SK-N-DZ (cell line): ENCODE measurements around the gene DENND11. TPM values are rescaled to one million over a fixed set of nuclear protein-coding genes. Genes with fewer than 3 reads are reported as not detected.
A peak's percentile ranks its signal among the peaks of the same experiment; 100 is the strongest.

ENCODE experiments used
- DNase-seq: peaks from one replicate; pipeline ENCODE4 v3.0.0-alpha.2; 2015; ENCODE audit warnings: low spot score
- polyA plus RNA-seq, 2 experiments: library from polyadenylated mRNA; depleted of rRNA; stranded (reverse); fragments of >200 nt; gene quantifications; 2 replicates each; pipeline ENCODE4 v1.2.3, GENCODE V29; 2014

The DENND11 gene, protein sequence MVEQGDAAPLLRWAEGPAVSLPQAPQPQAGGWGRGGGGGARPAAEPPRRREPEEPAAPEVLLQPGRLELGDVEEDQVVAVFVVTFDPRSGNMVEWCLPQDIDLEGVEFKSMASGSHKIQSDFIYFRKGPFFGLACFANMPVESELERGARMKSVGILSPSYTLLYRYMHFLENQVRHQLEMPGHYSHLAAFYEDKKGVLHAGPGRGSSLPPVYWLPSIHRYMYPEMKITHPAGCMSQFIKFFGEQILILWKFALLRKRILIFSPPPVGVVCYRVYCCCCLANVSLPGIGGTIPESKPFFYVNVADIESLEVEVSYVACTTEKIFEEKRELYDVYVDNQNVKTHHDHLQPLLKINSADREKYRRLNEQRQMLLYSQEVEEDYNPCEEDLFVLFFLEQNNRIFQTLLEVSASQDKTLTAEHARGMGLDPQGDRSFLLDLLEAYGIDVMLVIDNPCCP
- polyA plus RNA-seq (2014; cell fraction: cytosol; rRNA removed) = 17.2 and 19.5 TPM in 2 replicates
- polyA plus RNA-seq (2014; cell fraction: nucleus; rRNA removed) = 27.4 and 32.9 TPM in 2 replicates

GRCh38 chr7:141702047-141702567, at the start of gene DENND11:
TSS of gene DENND11 (minus strand) at chr7:141702166. CDS start at chr7:141702153, 13 bp downstream.
- DNase-seq = peak; percentile 22

DNA sequence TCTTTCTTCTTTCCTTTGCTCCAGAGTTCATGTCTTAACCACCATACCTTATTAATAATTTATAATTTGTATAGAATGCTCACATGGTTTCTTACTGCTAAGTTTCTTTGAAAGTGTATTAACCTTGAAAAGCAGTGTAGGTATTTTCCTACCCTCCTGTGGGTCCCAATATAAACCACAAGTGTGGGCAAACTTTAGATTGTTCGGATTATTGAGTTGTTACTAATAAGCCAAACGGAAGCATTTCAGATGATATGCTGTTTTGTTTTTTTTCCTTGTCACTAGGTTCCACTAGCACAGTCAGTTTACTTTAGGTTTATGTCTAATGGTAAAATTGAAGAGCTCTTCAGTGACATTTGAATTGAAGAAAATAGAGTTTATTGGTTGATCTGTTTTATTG, 46.4 kb upstream of the DENND11 start:
- no peak for DNase-seq

GRCh38 chr7:141744131-141744530, 42.2 kb upstream of the DENND11 start:
- no peak for DNase-seq

DNA sequence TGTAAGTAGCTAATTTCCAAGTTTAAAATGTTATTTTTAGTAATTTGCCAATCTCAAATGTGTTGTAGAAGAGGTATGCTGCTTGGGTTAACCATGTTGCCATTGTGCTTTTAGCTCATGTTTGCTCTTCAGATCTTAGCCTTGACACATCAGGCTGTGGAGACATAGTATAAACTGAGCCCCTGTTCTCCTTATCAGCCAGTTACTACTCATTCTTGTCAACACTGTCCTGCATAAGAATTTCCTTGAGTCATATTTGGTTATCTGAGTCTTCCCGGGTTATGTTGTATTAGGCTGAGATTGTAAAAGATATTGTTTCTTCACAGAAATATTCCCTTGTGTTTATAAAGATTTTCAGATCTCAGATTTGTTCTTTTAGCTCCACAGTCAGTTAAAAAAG, 40.3 kb upstream of the DENND11 start:
- DNase-seq = no peak

DNA sequence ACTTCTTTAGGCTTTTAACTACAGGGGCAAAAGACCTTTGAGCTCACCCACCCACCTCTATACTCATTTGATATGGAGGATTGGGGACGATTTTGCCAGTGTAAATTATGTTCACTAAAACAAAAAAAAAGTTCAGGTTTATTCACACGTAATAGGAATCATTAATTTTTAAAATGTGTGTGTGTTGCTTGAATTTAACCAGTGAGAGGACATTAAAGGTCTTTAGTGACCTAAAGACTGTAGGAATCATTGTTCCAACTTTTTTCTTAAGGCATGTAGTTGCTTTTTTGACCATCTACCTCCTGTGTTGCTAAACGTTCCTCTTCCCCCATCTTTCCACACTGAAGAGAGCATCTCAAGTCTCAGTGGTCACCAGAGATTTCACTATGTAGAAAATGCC, 37.3 kb upstream of the DENND11 start:
- DNase-seq = no peak

- no peak for DNase-seq
These were observed 36.6 kb upstream of the DENND11 start for GRCh38 chr7:141738592-141739013.

- DNase-seq = peak; percentile 97
These were observed 36.0 kb upstream of the DENND11 start, which contains the start of gene SSBP1 for GRCh38 chr7:141737836-141738591. TSS of gene SSBP1 (plus strand) at chr7:141738358. CDS start at chr7:141739167, 809 bp downstream.

DNA sequence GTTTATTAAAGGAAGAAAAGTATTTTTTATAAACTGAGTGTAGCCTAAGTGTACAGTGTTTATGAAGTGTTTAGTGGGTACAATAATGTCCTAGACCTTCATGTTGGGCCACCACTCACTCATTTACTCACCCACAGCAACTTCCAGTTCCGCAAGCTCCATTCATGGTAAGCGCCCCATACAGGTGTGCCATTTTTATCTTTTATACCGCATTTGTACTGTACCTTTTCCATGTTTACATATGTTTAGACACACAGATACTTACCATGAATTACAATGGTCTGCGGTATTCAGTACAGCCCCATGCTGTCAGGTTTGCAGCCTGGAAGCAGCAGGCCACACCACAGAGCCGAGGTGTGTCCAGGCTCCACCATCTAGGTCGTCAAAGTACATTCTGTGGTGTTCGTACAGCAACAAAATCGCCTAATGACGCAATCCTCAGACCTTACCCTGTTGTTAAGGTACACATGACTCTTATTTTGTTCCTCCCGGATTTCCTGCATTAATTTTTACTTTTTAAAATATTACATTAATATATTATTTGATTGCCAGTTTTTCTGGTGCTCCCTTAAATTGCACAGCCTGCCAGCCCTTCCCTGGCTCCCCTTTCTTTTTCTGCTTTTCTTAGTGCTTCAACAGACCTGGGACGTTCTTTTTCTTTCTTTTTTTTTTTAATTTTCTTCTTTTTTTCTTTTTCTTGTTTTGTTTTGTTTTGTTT, 35.3 kb upstream of the DENND11 start:
- DNase-seq = peak; percentile 12

DNA sequence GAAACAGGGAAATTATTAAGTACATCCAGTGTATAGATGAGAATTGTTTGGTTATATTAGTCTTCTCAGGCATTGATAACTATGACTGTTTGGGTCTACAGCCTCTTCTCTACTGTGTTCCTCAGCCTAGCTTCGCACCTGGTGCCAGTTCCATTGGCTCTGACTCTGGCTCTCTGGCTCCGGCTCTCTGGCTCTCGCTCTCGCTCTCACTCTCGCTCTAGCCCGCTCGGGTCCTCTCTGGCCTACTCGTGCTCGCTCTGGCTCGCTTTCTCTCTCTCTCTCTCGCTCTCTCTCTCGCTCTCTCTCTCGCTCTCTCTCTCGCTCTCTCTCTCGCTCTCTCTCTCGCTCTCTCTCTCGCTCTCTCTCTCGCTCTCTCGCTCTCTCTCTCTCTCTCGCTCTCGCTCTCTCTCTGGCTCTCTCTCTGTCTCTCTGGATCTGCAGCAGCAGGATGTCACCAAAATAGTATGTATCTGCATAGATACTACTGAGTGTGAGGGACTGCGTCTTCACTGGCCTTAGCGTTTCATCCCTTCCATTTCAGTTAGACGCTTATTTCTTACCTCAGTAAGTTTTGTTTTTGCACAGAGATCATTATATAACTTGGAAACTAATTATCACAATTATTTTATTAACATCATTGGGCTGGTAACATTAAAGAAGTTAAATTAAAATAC, 29.6 kb upstream of the DENND11 start:
- DNase-seq = no peak

GRCh38 chr7:141729020-141729419, 27.1 kb upstream of the DENND11 start:
- no peak for DNase-seq

GRCh38 chr7:141722529-141722928, 20.6 kb upstream of the DENND11 start:
- DNase-seq = no peak

DNA sequence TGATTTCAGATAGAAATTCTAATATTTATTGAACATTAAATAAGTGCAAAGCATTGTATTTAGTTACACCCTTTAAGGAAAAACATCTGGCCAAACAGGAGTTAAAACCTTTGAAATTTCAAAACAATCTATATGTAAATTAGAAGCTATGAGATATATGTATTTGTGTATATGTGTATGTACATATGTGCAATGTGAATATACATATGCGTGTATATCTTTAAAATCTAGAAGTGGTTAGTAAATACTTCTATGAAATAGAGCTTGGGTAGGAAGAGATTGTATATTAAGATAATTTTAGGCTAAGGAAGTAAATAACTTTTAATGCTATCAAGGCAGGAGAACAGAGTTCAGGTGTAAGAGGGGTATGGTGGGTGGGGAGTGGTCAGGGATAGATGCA, 15.5 kb upstream of the DENND11 start:
- no peak for DNase-seq

DNA sequence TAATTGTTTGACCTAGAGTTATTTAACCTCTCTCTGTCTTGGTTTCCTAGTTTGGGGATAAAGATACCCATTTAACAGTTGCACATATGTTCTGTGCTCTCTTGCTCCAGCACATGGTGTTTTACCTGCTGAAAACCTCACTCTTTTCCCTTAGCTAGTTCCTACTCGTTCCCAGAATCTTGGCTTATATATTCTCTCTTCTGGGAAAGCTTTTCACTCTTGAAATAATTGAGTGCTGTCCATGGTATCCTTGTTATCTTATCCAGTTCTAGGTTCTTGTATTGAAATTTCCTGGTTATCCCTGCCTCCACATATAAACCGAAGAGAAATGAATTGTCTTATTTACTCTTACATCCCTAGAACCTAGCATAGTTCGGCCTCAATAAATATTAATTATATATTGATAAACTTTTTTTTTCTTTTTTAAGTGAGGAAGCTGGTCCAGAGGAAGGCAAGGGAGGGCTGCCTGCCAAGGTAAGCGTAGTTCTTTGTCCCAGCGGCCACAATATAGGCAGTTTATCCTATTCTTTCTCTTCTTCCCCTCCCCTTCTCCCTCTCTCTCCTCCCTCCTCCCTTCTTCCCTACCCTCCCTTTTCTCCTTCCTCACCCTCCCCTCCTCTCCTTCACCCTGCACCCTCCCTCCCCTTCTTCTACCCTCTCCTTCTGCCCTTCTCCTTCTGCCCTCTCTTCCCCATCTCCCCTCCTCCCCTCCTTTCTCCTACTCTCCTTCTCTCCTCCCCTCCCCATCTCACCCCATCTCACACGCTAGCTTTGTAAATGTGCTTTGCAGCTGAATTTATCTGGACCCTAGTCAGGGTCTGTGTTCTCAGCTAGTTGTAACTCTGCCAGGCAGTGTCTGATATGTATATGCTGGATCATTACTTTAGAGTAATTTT, 14.1 kb upstream of the DENND11 start:
- DNase-seq = no peak

- no peak for DNase-seq
These were observed 13.1 kb upstream of the DENND11 start for GRCh38 chr7:141715018-141715417.

GRCh38 chr7:141714571-141714970, 12.6 kb upstream of the DENND11 start:
- no peak for DNase-seq

GRCh38 chr7:141713890-141714289, 11.9 kb upstream of the DENND11 start:
- no peak for DNase-seq

DNA sequence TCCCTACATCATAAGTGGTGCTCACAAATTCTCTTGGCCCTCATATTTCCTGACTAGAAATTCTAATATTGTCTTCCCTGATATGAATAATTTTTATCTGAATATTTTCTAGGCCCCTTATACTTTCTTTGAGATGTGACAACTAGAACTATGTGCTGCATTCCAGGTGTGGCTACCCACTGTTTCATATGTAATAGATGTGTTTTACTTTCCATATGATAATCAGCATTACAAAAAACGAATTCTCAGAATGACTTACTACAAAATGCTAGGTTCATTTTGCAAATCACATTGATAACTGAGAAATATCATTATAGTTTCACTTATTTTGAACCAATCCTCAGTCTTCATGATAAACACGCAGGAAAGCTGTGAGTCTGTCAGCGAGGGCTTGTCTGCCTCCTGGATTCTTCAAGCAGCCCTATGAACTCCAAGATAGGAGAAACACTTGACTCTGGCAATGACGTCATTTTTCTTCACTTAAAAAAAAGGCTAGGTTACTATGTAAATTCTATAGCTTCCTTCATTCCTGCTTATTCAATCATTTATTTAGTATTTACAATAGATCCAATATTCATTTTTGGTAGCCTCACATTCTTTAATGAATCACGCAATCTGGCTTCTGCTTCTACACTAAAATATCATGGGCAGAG, 10.8 kb upstream of the DENND11 start:
- no peak for DNase-seq

DNA sequence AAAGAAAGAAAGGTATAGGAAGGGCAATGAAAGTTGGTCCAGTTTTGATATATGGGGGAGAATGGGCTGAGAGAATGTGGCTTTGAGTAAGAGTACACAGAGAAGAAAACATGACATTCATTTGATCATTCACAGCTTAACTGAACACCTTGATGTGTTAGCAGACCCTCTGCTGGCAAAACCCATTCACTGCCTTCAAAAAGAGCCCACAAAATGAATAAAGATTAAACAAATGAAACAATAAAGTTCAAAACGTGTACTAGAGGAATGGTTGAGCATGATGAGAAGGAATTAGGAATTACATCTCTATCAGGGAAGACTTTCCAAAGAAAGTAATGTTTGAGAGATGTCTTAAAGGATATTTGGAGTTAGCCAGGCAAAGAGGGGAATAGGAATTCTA, 8.3 kb upstream of the DENND11 start:
- no peak for DNase-seq

DNA sequence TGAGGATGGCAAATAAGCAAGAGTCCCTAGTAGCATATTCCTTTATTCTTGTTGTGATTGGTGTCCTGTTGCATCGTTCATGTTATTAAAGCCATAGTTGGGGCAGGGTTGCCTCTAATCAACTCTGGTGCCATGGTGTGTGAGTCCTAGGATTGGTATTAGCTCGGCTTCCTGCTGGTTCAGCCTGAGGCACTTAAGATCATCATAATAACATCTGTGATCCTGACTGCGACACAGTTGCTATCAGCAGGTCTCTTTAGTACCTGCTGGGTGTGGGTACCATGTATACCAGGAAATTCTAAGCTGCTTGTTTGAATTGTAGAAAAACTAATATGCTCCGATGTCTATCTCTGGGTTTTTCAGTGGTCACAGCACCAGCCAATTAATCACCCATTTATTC, 7.8 kb upstream of the DENND11 start:
- no peak for DNase-seq
